IMR-90 (cell line): ENCODE results near the gene ODF2.

Source experiments
- BHLHE40 ChIP-seq: fragments of 150-350 bp; IDR thresholded peaks from 2 replicates; pipeline ENCODE4 v1.6.1; 2016; ENCODE audit warnings: mild to moderate bottlenecking, low read depth, low read length
- CEBPB ChIP-seq: IDR thresholded peaks from 2 replicates; pipeline ENCODE4 v1.6.1; 2012; ENCODE audit warnings: low read depth, low read length, improper control_type of control experiment
- CHD1 ChIP-seq: IDR thresholded peaks from 2 replicates; pipeline ENCODE4 v1.6.1; 2012; ENCODE audit warnings: low read depth, low read length, improper control_type of control experiment
- MAFK ChIP-seq: IDR thresholded peaks from 2 replicates; pipeline ENCODE4 v1.6.1; 2012; ENCODE audit warnings: low read depth, low read length, improper control_type of control experiment
- MAZ ChIP-seq: IDR thresholded peaks from 2 replicates; pipeline ENCODE4 v1.6.1; 2012; ENCODE audit warnings: low read depth, mild to moderate bottlenecking, low read length, improper control_type of control experiment, moderate library complexity, borderline replicate concordance
- MXI1 ChIP-seq: IDR thresholded peaks from 2 replicates; pipeline ENCODE4 v1.6.1; 2012; ENCODE audit warnings: low read depth, mild to moderate bottlenecking, low read length, moderate library complexity, borderline replicate concordance
- NFE2L2 ChIP-seq: fragments of 150-350 bp; IDR thresholded peaks from 2 replicates; pipeline ENCODE4 v1.6.1; 2016; ENCODE audit warnings: low read depth, mild to moderate bottlenecking, low read length
- POLR2A ChIP-seq: IDR thresholded peaks from 2 replicates; pipeline ENCODE4 v1.6.1; 2012; ENCODE audit warnings: mild to moderate bottlenecking, low read depth, low read length
- RAD21 ChIP-seq: IDR thresholded peaks from 2 replicates; pipeline ENCODE4 v1.6.1; 2012; ENCODE audit warnings: low read length, improper control_type of control experiment
- RFX5 ChIP-seq: IDR thresholded peaks from 2 replicates; pipeline ENCODE4 v1.8.0; 2012; ENCODE audit warnings: low read depth, mild to moderate bottlenecking, low read length, moderate library complexity
- SMC3 ChIP-seq: fragments of 150-350 bp; IDR thresholded peaks from 2 replicates; pipeline ENCODE4 v1.6.1; 2016; ENCODE audit warnings: low read depth, mild to moderate bottlenecking, antibody characterized with exemption, low read length, moderate library complexity
- TF ChIP-seq, protein P1 (sequence below): conservative IDR thresholded peaks from 2 replicates; pipeline ENCODE4 v1.5.1; 2012; ENCODE audit warnings: mild to moderate bottlenecking, low read depth, low read length, improper control_type of control experiment
- TF ChIP-seq, protein P2 (sequence below): fragments of 150-350 bp; IDR thresholded peaks from 2 replicates; pipeline ENCODE4 v1.6.1; 2017; ENCODE audit warnings: mild to moderate bottlenecking, antibody characterized with exemption, low read length, low read depth
- TF ChIP-seq, protein P3 (sequence below): fragments of 150-350 bp; IDR thresholded peaks from 2 replicates; pipeline ENCODE4 v1.6.1; 2016; ENCODE audit warnings: low read depth, mild to moderate bottlenecking, low read length, moderate library complexity, borderline replicate concordance

DNA sequence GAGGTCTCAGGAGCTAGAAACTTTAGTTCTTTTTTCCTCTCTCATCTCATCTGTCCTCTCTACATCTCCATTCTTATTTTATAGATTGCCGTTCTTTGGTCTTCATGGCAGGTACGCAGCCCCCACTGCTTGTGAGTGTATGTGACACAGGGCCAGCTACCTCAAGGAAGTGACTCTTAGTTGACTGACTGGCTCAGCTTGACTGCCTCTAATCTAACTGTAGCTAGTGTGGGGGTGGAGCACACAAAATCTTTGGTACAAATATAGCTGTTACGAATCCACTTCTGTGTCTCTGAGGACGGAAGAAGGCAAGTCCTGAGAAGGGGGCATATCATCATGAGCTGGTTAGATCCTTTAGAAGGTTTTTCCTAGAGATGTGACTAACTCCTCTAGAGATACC lies 76.8 kb downstream of the ODF2 start:
- TF ChIP-seq, protein P1, sequence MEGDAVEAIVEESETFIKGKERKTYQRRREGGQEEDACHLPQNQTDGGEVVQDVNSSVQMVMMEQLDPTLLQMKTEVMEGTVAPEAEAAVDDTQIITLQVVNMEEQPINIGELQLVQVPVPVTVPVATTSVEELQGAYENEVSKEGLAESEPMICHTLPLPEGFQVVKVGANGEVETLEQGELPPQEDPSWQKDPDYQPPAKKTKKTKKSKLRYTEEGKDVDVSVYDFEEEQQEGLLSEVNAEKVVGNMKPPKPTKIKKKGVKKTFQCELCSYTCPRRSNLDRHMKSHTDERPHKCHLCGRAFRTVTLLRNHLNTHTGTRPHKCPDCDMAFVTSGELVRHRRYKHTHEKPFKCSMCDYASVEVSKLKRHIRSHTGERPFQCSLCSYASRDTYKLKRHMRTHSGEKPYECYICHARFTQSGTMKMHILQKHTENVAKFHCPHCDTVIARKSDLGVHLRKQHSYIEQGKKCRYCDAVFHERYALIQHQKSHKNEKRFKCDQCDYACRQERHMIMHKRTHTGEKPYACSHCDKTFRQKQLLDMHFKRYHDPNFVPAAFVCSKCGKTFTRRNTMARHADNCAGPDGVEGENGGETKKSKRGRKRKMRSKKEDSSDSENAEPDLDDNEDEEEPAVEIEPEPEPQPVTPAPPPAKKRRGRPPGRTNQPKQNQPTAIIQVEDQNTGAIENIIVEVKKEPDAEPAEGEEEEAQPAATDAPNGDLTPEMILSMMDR, result no peak
- TF ChIP-seq POLR2A, result no peak
- no peak for TF ChIP-seq MAFK
- TF ChIP-seq CHD1, result no peak
- TF ChIP-seq SMC3, result no peak
- TF ChIP-seq, protein P2, sequence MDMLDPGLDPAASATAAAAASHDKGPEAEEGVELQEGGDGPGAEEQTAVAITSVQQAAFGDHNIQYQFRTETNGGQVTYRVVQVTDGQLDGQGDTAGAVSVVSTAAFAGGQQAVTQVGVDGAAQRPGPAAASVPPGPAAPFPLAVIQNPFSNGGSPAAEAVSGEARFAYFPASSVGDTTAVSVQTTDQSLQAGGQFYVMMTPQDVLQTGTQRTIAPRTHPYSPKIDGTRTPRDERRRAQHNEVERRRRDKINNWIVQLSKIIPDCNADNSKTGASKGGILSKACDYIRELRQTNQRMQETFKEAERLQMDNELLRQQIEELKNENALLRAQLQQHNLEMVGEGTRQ, result no peak
- no peak for TF ChIP-seq MXI1
- TF ChIP-seq RFX5, result no peak
- TF ChIP-seq, protein P3, sequence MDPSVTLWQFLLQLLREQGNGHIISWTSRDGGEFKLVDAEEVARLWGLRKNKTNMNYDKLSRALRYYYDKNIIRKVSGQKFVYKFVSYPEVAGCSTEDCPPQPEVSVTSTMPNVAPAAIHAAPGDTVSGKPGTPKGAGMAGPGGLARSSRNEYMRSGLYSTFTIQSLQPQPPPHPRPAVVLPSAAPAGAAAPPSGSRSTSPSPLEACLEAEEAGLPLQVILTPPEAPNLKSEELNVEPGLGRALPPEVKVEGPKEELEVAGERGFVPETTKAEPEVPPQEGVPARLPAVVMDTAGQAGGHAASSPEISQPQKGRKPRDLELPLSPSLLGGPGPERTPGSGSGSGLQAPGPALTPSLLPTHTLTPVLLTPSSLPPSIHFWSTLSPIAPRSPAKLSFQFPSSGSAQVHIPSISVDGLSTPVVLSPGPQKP, result no peak
- no peak for TF ChIP-seq CEBPB
- no peak for TF ChIP-seq NFE2L2
- TF ChIP-seq RAD21, result no peak
- no peak for TF ChIP-seq BHLHE40
- TF ChIP-seq MAZ, result no peak
